Adrenal gland (tissue), 12 donors: ENCODE data around the gene PPP2R1A. TPM values are rescaled to one million over a fixed set of nuclear protein-coding genes. Genes with fewer than 3 reads are reported as not detected.

Source experiments
- DNase-seq, 7 donors: peaks; one replicate each; pipeline ENCODE4 v3.0.0-alpha.2; 2019 to 2020
- H3K27ac ChIP-seq, 5 donors: fragments of 200-600 bp; sonication (generic) in 4 of 5; 1 replicate in 3 of 5; 2 replicates in 2 of 5; pipeline versions ENCODE4 v1.5.1 to v1.8.0; 2016 to 2020; ENCODE audit warnings: mild to moderate bottlenecking in 1 of 5
- H3K27me3 ChIP-seq: fragments of 200-600 bp; 2 replicates; pipeline ENCODE4 v1.8.0; 2021
- H3K36me3 ChIP-seq, 2 donors: fragments of 200-600 bp; replicated peaks in 1 of 2; 1 replicate in 1 of 2; 2 replicates in 1 of 2; pipeline versions ENCODE4 v1.5.1 to v1.8.0; 2018 to 2022
- H3K4me1 ChIP-seq, 2 donors: fragments of 200-600 bp; replicated peaks in 1 of 2; 1 replicate in 1 of 2; 2 replicates in 1 of 2; pipeline versions ENCODE4 v1.5.1 to v1.8.0; 2018 to 2021
- H3K4me3 ChIP-seq, 4 donors: fragments of 200-600 bp; sonication (generic) in 3 of 4; one replicate each; pipeline ENCODE4 v1.5.1; 2016 to 2018
- H3K9me3 ChIP-seq, 3 donors: fragments of 200-600 bp; sonication (generic) in 1 of 3; replicated peaks in 1 of 3; 1 replicate in 2 of 3; 2 replicates in 1 of 3; pipeline versions ENCODE4 v1.5.1 to v1.8.0; 2016 to 2021
- CTCF ChIP-seq, 6 experiments: fragments of 450-650 bp in 4 of 6; fragments of 200-600 bp in 2 of 6; sonication (generic) in 1 of 6; IDR thresholded peaks; 1 replicate in 5 of 6; 2 replicates in 1 of 6; pipeline versions ENCODE4 v1.5.1 to v1.8.0; 2016 to 2021; ENCODE audit warnings: antibody characterized with exemption in 6 of 6, mild to moderate bottlenecking in 2 of 6, moderate library complexity in 1 of 6
- POLR2A ChIP-seq, 2 donors: fragments of 450-650 bp; IDR thresholded peaks; one replicate each; pipeline ENCODE4 v1.6.1; 2017; ENCODE audit warnings: antibody characterized with exemption in 2 of 2, mild to moderate bottlenecking in 2 of 2, moderate library complexity in 1 of 2
- WGBS, 4 donors: extraction: QIAGEN DNeasy Blood & Tissue Kit in 2 of 4; methylation state at CpG; one replicate each; pipeline versions ENCODE4 v1.1.5 to v1.1.7; 2013 to 2017; 5-methylcytosine and 5-hydroxymethylcytosine counted together
- intact Hi-C, 2 donors: fragments of 100-400 bp; cut with DNase I; formaldehyde crosslinking; loops; one replicate each; pipeline versions ENCODE4 v1.14.1 to v1.15.0; 2022 to 2023
- polyA plus RNA-seq, 3 donors: library from polyadenylated mRNA; stranded (reverse); fragments of 200-250 nt in 2 of 3; fragments of 350-450 nt in 1 of 3; fragmentation: Illumina TruSeq in 1 of 3; extraction: RNeasy Lipid Tissue Mini Kit (QIAGEN cat#74804) in 1 of 3; gene quantifications; one replicate each; pipeline ENCODE4 v1.2.3, GENCODE V29; 2013 to 2014
- total RNA-seq, 9 donors: library from RNA; depleted of rRNA in 4 of 9; stranded (reverse); fragments of >200 nt in 4 of 9; fragments of 120-200 nt in 1 of 9; fragmentation: NEBNext Ultra II Directional in 1 of 9; extraction: Animal tissue kit (Norgen Biotek cat#: 25700) in 1 of 9; gene quantifications; one replicate each; pipeline versions ENCODE4 v1.1.0 to v1.2.4, GENCODE V29; 2013 to 2023
- donor health status: healthy with polysubstance abuse.
- donor health status: Bipolar disorder and iron deficiency.
- donor health status: DM: yes; HTN: yes; CAD: no.
- donor health status: DM: no; HTN: no; CAD: no.
- donor health status: DM: no; HTN: no; CAD: no.
- donor health status: DM: yes; HTN: yes; CAD: no.

The PPP2R1A gene
- total and polyA plus RNA-seq, 12 donors: 161 to 1,330 (median 371) TPM

- Histone ChIP-seq H3K27me3 (no peaks in the 10 kb centered on the region), H3K4me1 (peaks cover 0 to 2% of the 10 kb centered on the region in 2 donors), H3K36me3 (peaks cover 0 to 100% of the 10 kb centered on the region in 2 donors), H3K27ac (peak overlapping the region in 2 of 5 donors; percentile 20 to 38), H3K4me3 (no peak overlapping the region), H3K9me3 (no peaks in the 10 kb centered on the region)
- intact Hi-C loops: no loop called here
- no peak for DNase-seq
- TF ChIP-seq POLR2A (IDR thresholded peaks at IDR 0.05) (no peak), CTCF (IDR thresholded peaks at IDR 0.05) (no peak)
- 89 to 95% (median 93%) methylated on average over 5 of the region's 5 CpGs for WGBS, 4 donors
These were observed 24.4 kb downstream of the PPP2R1A start for GRCh38 chr19:52214241-52214640.

DNA sequence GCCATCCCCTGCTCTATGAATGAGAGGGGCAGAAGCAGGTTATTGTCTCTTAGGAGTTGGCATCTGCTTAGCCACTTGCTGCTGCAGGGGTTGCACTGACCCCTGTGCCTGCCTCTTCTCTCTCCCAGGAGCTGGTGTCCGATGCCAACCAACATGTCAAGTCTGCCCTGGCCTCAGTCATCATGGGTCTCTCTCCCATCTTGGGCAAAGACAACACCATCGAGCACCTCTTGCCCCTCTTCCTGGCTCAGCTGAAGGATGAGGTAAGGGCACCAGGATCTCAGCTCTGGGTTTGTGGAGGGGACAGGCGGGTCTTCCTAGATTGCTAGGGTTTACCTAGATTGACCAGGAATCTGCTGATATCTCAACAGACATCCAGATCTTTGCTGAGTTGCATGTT, 26.5 kb downstream of the PPP2R1A start:
- WGBS, 4 donors: 95 to 100% (median 99%) methylated on average over 2 to 3 of the region's 3 CpGs
- no peaks in the 10 kb centered on the region for H3K9me3 ChIP-seq
- peak in 3 of 7 donors; percentile 6 to 44 (median 13) for DNase-seq
- no peak for TF ChIP-seq POLR2A (IDR thresholded peaks at IDR 0.05)
- no peak for TF ChIP-seq CTCF (IDR thresholded peaks at IDR 0.05)
- peaks cover 0 to 100% of the 10 kb centered on the region in 2 donors for H3K36me3 ChIP-seq
- H3K4me1 ChIP-seq: no peaks in the 10 kb centered on the region
- no peak overlapping the region for H3K4me3 ChIP-seq
- intact Hi-C loops: no loop called here
- no peaks in the 10 kb centered on the region for H3K27me3 ChIP-seq
- H3K27ac ChIP-seq: peak overlapping the region in 2 of 5 donors; percentile 60 to 63

- Histone ChIP-seq H3K9me3 (no peaks in the 10 kb centered on the region), H3K4me3 (no peak overlapping the region), H3K27me3 (no peaks in the 10 kb centered on the region), H3K36me3 (peaks cover 0 to 100% of the 10 kb centered on the region in 2 donors), H3K27ac (peak overlapping the region in 1 of 5 donors; percentile 9), H3K4me1 (no peaks in the 10 kb centered on the region)
- peak in 4 of 7 donors; percentile 8 to 46 (median 16) for DNase-seq
- WGBS, 4 donors: 82 to 90% (median 84%) methylated on average over 5 of the region's 5 CpGs
- no peak for TF ChIP-seq POLR2A (IDR thresholded peaks at IDR 0.05)
- TF ChIP-seq CTCF (IDR thresholded peaks at IDR 0.05): no peak
- intact Hi-C loops: no loop called here
These were observed 27.7 kb downstream of the PPP2R1A start for GRCh38 chr19:52217576-52217975.

- intact Hi-C loops: no loop called here
- peaks cover 0 to 100% of the 10 kb centered on the region in 2 donors for H3K36me3 ChIP-seq
- TF ChIP-seq CTCF (IDR thresholded peaks at IDR 0.05): no peak
- TF ChIP-seq POLR2A (IDR thresholded peaks at IDR 0.05): no peak
- H3K4me1 ChIP-seq: no peaks in the 10 kb centered on the region
- no peaks in the 10 kb centered on the region for H3K27me3 ChIP-seq
- 91 to 94% (median 93%) methylated on average over 8 of the region's 8 CpGs for WGBS, 4 donors
- no peaks in the 10 kb centered on the region for H3K9me3 ChIP-seq
- peak overlapping the region in 1 of 5 donors; percentile 8 for H3K27ac ChIP-seq
- DNase-seq: peak in 3 of 7 donors; percentile 1 to 48 (median 15)
- H3K4me3 ChIP-seq: no peak overlapping the region
These were observed 29.8 kb downstream of the PPP2R1A start for GRCh38 chr19:52219611-52220010.
